ENCODE measurements around the gene NKX2-3.

NKX2-3 gene

DNA sequence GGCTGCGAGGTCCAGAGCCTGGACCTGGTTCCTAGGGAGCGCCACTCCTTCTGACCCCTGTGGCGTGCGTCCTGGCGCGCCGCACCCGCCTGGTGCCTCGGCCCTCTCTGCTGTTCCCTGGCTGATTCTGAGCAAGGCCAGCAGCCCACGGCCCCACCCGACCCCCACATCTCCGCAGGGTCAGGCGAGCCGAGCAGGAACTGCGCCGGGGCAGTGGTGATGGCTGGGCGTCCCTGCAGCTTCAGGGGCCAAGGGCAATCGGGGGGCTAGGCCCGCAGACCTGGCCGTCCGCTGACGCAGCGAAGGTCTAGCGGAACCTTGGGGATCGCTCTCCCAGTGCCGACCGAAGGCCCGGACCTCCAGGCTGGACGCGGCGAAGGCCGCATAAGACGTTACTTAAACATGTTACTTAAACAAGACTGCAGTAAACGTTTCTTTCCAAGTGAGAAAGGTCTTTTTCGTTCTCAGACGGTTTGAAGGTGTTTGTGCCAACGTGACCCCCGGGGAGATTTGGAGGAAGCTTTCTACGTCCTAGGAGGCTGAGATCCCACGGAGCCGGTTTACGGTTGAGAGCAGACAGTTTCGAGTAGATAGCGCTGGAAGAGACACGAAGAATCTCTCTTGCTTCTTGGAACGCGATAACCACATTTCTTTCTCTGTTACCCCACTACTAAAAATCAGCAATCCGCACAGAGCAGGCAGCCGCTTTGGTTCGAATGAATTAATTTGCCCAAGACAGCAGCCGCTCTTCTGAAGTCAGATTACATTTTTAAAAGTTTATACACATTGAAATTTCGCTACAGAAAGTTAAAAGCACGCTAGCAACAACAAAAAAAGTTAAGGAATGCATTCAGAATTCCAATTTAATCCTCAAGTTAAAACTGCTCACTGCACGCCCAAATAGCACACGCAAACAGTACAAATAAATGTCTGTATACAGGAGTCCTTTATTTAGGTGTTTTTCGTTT is 4.9 kb upstream of the NKX2-3 start:
- no peak for DNase-seq

DNA sequence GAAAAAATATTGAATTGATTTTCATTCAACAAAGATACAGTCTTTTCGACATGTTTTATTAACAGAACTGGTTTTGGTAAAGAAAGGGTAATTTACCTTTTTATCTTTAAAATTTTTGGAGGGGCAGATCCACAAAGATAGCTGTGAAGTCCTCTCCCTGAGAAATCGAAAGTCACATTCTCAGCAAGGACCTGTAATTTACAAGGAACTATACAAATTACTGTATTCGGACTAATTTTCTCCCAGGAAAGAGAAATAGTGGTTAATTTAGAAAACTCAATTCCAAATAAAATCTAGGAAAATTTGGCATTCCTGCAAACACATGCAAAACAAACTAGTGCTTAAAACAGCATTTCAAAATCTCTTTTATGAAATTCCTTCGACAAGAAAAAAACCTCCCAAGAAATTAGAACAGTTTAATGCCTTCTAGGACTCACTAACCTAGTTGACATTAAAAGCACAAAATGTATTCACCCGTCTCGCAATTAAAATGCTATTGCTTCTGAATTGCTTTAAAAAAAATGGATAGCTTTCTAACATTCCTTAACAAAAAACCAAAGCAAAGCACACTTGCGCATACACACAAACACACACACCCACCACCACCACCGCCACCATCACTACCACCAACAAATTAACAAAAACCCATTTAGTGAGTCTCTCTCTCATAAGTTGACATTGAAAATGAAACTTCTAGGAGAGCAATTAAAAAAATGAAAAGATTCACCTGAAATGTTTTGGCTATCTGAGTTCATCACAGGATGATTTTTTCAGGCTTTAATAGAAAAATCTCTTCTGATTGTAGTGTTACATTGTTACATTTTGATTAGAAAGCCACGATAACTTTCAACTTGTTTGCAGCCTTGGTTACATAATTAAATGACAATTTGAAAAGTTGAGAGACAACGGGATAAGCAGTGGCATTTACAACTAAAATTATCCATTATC is 4.0 kb upstream of the NKX2-3 start:
- DNase-seq: no peak

DNA sequence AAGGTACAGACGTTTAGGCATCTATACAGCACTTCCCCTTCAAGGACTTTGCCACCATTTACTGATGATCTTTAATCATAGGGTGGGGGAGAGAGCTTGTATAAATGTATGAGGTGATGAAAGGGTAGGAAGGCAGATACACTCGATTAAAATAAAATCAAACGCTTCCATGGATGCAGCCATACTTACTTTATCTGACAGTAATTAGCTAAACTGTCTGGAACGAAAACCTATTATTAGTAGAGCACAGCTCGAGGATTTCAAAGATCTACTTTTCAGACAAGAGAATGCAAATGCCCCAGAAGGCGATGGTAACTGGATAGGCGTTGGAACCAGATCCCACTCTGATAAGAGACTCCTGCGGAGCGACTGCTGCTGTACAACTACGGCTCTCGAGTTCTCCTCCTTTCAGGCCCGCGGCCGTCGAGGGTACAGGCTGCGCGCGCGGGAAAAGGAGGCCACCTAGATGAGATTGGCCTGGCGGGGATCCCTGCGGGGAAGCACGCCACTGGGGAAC is 3.1 kb upstream of the NKX2-3 start:
- no peak for DNase-seq

DNA sequence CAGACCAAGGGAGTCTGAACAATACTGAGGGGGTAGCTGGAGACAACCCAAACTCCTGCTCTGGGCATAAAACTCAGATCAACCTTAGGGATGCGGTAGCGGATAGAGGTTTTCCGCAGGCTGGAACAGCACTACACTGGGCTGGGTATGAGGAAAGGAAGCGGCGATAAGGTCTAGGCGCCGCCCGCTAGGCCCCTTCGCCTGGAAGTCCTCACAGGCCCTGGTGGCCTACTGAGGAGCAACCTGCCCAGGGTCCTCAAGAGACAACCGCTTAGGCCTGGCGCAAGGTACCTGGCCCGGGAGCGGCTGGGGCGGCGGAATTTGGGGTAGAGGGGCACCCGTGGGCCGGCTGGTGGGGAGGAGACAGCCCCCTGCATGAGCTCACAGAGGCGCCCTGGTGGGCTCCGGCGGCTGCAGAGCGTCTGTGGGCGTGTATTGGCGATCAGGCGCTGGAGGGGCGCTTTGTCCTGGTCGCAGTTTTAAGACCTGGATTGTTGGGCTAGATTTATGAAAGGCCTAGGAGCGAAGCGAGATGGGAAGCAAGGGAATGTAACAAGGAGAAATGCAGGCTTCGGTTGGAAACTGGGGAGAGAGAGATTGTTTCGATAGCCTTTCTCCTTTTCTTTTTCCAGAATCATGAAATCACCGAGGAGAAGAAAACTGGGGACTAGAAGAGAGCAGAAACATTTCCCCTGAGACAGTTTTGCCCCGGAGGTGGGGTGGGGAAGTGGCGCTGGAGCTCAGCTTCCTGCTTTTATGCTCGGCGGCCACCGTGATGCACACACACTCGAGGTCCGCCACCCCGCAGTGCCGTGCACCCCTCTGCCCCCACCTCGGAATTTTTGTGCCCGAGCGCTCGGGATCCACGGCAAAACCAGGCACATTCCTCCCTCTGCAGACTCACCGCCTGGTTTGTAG is 2.4 kb upstream of the NKX2-3 start:
- DNase-seq: peak; percentile 22

DNA sequence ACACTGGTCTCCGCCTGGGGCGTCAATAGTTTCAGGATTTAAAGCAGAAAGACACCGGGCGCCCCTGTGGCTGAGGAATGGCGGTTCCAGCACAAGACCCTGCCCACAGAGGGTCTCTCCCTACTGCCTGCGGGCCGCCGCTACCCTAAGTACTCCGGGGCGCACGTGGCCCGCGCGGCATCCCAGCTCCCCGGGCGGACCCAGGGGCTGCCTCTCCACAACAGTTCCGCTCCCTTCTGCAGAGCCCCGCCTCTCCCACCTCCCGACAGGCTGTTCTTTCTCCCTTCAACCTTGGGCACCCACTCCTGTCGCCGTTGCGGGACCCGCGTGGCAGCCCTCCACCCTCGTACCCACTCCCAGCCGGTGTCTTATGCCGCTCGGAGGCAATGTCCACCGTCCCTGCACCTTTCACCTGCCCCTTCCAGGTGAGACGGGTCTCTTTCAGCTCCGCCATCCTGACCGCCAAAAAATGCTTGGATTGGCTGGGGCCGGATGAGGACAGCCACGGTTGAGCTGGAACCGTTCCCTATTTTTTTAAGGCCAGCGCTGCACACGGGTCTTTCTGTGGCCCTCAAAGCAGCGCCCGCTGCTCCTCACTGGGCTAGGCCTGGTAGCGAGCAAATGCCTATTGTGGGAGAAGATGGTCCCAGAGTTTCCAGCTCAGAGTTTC is 1.6 kb upstream of the NKX2-3 start:
- peak; percentile 27 for DNase-seq

DNA sequence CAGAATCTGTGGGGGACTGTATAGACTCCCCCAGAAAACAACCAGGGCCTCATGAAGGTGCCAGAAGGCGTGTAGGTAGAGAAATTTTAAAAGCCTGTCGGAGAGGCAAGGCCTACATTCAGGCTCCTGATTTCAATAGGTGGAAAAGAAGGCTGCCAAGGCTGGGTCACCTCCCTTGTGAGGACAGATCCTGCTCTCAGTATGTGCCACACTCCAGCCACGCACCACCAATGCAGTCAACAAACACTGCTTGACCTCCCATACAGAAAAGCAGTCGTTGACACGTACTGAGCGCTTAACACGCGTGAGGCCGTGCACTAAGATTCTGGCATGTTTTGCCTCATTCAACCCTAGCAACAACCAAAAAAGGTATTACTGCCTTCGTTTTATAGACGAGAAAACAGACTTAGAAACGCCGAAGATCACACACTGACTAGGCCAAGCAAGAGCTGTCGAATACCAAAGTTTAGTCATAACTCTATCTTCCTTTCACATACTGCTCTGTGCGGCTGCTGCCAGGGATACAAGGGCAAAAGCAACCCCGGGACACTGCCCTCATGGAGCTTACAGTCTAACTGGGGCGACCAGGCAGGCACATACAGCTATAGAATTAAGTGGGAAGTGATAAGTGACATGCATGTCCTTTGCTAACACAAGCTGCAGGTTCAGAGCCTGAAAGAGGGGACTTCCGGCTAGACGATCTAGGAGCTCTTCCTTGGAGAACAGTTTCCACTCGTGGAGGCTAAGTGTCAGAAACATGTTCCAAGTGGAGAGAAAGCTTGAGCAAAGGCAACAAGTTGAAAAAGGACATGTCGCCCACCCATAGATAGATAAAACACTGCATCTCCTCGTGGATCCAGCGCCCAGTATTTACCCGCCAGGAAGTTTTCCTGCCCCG is 797 bp upstream of the NKX2-3 start:
- no peak for DNase-seq

DNA sequence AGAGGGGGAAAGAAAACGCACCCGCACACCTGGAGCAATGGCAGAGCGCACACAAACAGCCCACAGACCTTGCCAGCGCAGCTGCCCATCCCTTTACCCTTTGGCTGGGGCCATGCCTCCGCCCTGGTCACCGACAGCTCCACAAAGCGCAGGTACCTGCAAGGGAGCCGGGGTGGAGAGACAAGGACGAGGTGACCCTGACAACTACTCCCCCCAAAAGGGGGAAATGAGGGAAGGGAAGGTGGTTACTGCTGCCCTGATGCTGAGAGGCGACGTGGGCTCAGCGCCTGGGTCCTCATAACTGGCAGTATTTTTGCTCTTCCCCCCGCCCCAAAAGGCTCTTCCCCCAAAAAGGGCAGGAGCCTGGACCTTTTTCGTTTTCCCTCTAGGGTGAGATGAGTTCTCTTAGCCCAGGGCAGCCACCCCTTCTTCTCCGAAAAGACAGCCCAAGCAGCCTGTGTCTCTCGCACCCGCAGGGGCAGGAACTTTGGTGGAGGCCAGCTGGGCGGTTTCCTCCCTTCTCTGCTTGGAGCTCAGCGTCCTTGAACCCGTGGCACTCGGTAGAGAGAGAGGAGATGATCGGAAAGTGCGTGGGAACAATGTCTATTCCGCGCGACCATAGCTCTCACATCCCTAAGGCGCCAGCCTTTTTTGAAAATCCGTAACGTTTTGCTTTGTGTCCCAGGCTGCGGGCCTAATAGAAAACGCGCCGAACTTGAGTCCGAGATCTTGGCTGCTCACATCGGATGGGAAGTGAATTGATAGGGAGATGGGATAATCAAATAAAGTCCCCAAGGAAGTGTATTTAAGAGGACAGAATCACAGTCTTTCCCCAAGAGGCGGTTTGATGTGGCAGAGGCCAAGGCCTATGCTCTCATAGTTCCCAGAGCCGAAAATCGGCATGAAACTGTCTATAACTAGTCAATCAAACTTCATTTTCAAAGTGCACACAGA is 1.0 kb downstream of the NKX2-3 start:
- no peak for DNase-seq

DNA sequence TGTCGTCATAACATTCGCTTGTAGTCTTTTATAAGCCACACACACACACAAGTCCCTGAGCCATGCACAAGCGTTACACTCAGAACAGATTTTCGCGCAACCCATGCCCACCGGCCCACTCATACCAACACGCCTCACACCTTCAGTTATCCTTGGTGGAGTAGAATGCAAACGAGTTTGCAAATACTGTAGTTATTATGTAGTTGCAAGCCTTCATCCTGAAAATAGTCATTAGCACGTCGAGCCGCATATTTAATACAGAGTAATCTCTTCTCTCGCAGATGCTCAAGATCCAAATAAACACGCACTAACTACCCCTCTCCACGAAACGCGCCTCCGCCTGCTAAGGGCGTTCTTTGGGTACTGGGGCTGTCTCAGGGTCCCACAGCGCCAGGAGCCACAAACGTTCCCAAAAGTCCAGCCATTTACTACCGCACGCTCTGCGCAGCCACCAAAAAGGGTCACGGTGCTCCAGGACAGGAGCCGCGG is 1.8 kb downstream of the NKX2-3 start:
- no peak for DNase-seq

DNA sequence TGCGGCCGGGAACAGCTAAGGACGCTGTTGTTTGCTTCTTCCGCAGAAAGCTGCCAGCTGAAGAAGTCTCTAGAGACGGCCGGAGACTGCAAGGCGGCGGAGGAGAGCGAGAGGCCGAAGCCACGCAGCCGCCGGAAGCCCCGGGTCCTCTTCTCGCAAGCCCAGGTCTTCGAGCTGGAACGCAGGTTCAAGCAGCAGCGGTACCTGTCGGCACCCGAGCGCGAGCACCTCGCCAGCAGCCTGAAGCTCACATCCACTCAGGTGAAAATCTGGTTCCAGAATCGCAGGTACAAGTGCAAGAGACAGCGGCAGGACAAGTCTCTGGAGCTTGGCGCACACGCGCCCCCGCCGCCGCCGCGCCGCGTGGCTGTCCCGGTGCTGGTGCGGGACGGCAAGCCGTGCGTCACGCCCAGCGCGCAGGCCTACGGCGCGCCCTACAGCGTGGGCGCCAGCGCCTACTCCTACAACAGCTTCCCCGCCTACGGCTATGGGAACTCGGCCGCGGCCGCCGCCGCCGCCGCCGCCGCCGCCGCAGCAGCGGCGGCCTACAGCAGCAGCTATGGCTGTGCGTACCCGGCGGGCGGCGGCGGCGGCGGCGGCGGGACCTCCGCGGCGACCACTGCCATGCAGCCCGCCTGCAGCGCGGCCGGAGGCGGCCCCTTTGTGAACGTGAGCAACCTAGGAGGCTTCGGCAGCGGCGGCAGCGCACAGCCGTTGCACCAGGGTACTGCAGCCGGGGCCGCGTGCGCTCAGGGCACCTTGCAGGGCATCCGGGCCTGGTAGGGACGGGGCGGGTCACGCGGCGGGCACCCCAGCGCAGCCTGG is 2.4 kb downstream of the NKX2-3 start:
- DNase-seq: peak; percentile 47

DNA sequence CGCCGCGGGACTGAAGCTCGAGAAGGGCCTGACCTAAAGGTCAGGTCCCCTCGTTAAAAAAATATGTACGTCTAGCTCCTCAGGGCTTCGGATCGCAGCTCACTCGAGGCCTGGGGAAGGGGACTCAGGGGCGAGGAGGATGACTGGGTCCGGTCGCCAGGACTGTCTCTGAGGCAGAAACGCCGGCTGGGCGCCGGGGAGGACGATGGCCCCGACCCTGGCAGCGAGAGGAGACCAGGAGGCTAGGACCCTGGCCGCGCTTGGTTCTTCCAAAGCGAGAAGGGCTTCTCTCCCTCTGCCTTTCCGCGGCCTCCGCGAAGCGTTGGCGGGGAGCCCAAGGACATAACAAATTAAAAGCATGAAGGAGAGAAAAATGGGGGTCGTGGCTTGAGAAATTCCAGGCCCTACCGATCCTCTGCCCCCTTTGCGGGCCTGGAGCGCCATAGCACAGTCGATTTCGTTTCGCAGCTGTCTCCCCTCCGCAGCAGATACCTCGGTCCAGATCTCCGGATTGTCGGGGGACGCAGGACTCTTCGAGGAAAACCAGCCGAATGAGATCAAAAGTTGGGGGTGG is 3.1 kb downstream of the NKX2-3 start:
- DNase-seq: no peak

DNA sequence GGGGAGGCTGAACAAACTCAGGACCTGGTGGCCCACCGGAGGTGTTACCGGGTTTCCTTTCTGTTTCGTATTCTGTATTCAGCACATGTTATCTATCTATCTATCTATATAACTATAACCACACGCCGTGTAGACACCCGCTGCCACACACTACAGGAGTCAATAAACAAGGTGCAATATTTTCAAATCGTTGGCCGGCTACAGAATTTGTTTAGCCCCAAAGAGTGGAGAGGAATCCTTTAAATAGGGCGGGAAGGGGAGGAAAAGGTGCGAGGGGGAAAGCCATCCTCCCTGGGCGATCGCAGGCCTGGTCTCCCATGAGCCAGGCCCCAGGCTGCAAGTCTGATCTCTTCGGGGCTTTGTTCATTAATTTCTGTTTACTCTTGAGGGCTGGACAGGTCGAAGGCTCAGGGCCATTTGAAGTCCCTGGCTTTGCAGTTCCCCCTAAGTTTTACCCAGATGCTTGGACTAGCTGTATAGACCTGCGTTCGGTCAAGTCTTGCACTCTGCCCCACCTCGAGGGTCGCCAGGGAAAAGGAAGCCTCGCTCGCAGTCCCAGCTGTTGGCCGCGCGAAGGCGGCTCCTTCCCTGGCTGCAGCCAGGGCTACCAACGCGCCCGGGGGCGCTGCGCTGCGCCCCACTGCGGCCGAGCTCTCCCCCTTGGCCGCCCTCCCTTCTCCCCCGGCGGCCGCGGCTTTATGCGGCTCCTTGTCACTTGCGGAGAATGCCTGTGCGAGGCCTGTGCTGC is 3.8 kb downstream of the NKX2-3 start:
- no peak for DNase-seq

DNA sequence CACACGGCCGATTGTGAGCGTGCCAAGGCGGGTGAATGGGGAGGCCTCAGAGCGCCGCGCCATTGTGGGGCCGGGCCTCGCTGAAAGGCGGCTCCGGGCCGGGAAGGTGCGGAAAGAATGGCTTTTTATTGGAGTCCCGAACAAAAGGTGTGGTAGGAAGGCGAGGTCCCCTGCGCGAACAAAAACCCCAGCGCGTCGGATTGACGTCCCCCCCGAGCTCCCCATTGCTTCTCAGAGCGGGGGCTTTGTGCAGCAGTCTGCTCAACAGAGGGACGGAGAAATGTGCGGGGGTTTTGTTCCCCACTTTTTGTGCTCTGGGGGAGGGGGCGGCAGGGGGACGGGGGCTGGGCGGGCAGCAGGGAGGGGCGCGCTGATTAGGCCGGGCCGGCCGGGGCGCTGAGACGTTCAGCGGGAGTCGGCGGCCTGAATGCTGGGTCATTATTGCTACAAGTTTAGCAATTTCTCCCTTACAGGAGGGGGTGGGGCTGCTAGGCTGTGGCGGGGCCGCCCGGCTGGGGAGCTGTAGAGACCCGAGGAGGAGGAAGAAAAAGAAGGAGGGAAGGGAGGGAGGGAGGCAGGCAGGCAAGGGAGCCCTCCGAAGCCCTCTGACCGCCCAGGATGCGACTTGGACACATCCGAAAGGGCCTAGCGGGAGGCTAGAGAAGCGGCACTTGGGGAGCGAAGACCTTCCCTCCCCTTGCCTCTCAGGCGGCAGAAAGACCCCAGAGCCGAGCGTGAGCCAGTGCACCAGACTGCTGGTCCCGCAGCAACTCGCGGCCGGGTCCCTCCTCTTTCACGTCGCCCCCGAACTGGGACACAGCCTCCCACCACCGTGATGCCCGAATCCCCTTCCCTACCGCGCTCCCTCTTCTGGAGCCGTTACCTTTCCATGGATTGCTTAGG is 4.6 kb downstream of the NKX2-3 start:
- peak; percentile 46 for DNase-seq

DNA sequence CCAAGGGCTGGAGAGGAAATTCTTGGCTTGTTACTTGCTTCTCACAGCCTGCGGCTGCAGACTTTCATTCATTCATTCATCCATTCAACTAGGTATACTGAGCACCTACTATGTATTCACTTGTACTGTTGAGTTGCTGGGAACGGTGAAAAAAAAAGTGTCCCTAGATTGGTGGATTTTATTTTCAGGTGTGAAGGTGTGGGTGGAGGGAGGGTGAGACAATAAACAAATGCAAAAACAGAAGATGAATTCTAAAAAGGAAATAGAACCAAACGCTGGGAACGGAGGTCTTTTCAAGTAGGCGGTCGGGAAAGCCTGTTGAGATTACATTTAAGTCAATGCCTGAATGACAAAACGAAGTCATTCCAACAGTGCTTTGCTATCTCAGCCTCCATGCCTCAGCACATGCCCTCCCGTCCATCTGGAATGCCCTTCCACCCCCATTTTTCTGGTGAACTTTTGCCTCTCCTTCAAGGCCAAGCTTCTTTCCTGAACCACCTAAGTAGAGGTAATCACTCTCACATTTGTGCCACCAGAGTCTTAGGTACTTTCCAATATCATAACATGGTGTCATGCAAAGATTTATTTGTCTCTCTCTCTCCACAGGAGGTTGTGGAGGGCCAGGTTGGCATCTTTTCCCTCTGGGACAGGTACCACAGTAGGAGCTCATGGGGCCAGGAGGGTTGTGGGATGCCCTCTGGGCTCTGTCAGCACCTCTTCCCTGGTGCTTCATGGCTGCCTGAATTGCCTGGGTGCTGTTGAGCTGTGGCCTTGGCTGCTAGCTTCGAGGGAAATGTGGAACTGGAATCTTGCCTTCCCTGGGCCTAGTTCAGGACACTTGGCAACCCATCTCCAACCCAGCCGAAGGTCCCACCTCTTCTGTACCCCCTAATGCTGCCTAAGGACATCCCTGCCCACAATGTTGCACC is 5.5 kb downstream of the NKX2-3 start:
- no peak for DNase-seq

DNA sequence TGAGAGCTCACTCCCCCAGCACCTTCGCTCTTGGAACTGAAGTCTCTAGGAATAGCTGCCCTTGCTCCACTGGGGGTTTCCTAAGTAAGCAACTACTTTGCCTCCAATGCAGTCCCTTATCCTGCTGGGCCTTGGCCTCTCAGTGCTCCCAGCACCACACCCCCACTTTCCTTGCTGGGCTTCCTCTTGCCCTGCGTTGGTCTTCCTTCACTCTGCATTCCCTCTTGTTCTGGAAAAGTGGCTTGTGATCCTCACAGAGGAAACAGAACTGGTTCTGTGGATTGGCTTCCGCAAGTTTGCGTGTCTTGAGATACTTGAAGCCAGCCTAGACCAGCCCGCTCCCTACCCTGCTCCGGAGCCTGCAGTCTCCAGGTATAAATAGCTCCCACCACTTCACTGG is 6.4 kb downstream of the NKX2-3 start:
- no peak for DNase-seq

DNA sequence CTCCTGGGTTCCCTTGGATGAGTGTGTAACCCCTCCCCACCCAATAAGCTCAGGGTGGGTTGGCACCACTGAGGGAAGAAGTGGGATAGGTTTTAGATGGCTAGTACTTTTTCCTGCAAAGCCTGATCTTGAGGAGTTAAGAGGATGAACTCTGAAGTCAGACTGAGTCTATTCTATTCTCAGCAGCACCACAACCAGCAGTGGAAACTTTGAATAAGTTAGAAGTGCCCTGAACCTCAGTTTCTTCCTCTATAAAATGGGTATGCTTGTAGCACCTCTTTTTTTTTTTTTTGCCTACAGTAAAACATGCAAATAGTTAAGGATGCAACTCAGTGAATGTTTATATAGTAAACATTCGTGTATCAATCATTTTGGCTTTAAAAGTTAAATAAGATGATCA is 7.1 kb downstream of the NKX2-3 start:
- DNase-seq: no peak

Data from stimulated activated CD4-positive, alpha-beta T cell treated with anti-CD3 and anti-CD28 coated beads, Interleukin-15, amount 100 ng/mL, for 24 hours (primary cell).